ENCODE data around the gene UNC13B. TPM values are rescaled to one million over a fixed set of nuclear protein-coding genes. Genes with fewer than 3 reads are reported as not detected.

The UNC13B gene
- total RNA-seq, 6 experiments from 2014 or later, result 18.2 to 21.4 (median 19.7) TPM

GRCh38 chr9:35436933-35437332, 275.1 kb downstream of the UNC13B start:
- Mint-ChIP-seq H3K9me3 (no peaks in the 10 kb centered on the region), H3K4me3 (no peak overlapping the region), H3K27ac (no peak overlapping the region), H3K27me3 (ENCODE audit: insufficient read depth) (peaks cover 13% of the 10 kb centered on the region), H3K4me1 (ENCODE audit: low read depth) (no peaks in the 10 kb centered on the region), H3K36me3 (ENCODE audit: low read depth) (no peaks in the 10 kb centered on the region)
- no peak for TF ChIP-seq CTCF (IDR thresholded peaks at IDR 0.05)
- no peak for DNase-seq

GRCh38 chr9:35446012-35446411, 284.2 kb downstream of the UNC13B start:
- no peaks in the 10 kb centered on the region for H3K4me1 Mint-ChIP-seq (ENCODE audit: low read depth)
- peaks cover 29% of the 10 kb centered on the region for H3K27me3 Mint-ChIP-seq (ENCODE audit: insufficient read depth)
- no peak for TF ChIP-seq CTCF (IDR thresholded peaks at IDR 0.05)
- no peaks in the 10 kb centered on the region for H3K36me3 Mint-ChIP-seq (ENCODE audit: low read depth)
- H3K9me3 Mint-ChIP-seq, result no peaks in the 10 kb centered on the region
- H3K27ac Mint-ChIP-seq, result no peak overlapping the region
- DNase-seq, result no peak
- no peak overlapping the region for H3K4me3 Mint-ChIP-seq

GRCh38 chr9:35448496-35448895, 286.7 kb downstream of the UNC13B start:
- Mint-ChIP-seq H3K36me3 (ENCODE audit: low read depth) (no peaks in the 10 kb centered on the region), H3K27ac (no peak overlapping the region), H3K4me1 (ENCODE audit: low read depth) (no peaks in the 10 kb centered on the region), H3K9me3 (no peaks in the 10 kb centered on the region), H3K4me3 (no peak overlapping the region), H3K27me3 (ENCODE audit: insufficient read depth) (peaks cover 29% of the 10 kb centered on the region)
- DNase-seq, result no peak
- TF ChIP-seq CTCF (IDR thresholded peaks at IDR 0.05), result no peak

GRCh38 chr9:35452481-35452880, 290.7 kb downstream of the UNC13B start:
- peak; percentile 45; the same call in 1 of the 2 replicates for TF ChIP-seq CTCF (IDR thresholded peaks at IDR 0.05)
- Mint-ChIP-seq H3K27me3 (ENCODE audit: insufficient read depth) (peaks cover 36% of the 10 kb centered on the region), H3K9me3 (no peaks in the 10 kb centered on the region), H3K36me3 (ENCODE audit: low read depth) (no peaks in the 10 kb centered on the region), H3K4me1 (ENCODE audit: low read depth) (no peaks in the 10 kb centered on the region), H3K4me3 (no peak overlapping the region), H3K27ac (no peak overlapping the region)
- DNase-seq, result no peak

GRCh38 chr9:35453786-35454185, 292.0 kb downstream of the UNC13B start:
- Mint-ChIP-seq H3K36me3 (ENCODE audit: low read depth) (no peaks in the 10 kb centered on the region), H3K27me3 (ENCODE audit: insufficient read depth) (peaks cover 28% of the 10 kb centered on the region), H3K4me1 (ENCODE audit: low read depth) (no peaks in the 10 kb centered on the region), H3K27ac (no peak overlapping the region), H3K4me3 (no peak overlapping the region), H3K9me3 (no peaks in the 10 kb centered on the region)
- TF ChIP-seq CTCF (IDR thresholded peaks at IDR 0.05), result no peak
- DNase-seq, result no peak

Other genes with a start within 250 kb of the UNC13B start
- gene PHF24, start 203.7 kb upstream of the UNC13B start, total RNA-seq (2021; fragmentation: NEBNext Ultra II Directional; extraction: Animal tissue kit (Norgen Biotek cat#: 25700)), result not detected
- gene DNAJB5, start 172.3 kb upstream of the UNC13B start, total RNA-seq (2021; fragmentation: NEBNext Ultra II Directional; extraction: Animal tissue kit (Norgen Biotek cat#: 25700)), result 10 to 100 TPM; 12.2 to 19.9 (median 16.3) TPM
- gene VCP, start 89.4 kb upstream of the UNC13B start, total RNA-seq (2021; fragmentation: NEBNext Ultra II Directional; extraction: Animal tissue kit (Norgen Biotek cat#: 25700)), result 100 to 1,000 TPM; 324 to 457 (median 374) TPM
- gene FANCG, start 82.1 kb upstream of the UNC13B start, total RNA-seq (2021; fragmentation: NEBNext Ultra II Directional; extraction: Animal tissue kit (Norgen Biotek cat#: 25700)), result 10 to 100 TPM; 17.8 to 30.0 (median 28.3) TPM
- 10 to 100 TPM; 23.0 to 30.3 (median 28.3) TPM for gene PIGO, start 65.4 kb upstream of the UNC13B start, total RNA-seq (2021; fragmentation: NEBNext Ultra II Directional; extraction: Animal tissue kit (Norgen Biotek cat#: 25700))
- gene STOML2, start 58.9 kb upstream of the UNC13B start, total RNA-seq (2021; fragmentation: NEBNext Ultra II Directional; extraction: Animal tissue kit (Norgen Biotek cat#: 25700)), result 100 to 1,000 TPM; 118 to 139 (median 123) TPM
- 10 to 100 TPM; 45.9 to 56.5 (median 49.5) TPM for gene ATOSB, start 46.1 kb upstream of the UNC13B start, total RNA-seq (2021; fragmentation: NEBNext Ultra II Directional; extraction: Animal tissue kit (Norgen Biotek cat#: 25700))